Activated B cell treated with CpG ODN at 0.5 μM for 24 hours (primary cell): Measurements from ENCODE around the gene CELSR1. TPM values are rescaled to one million over a fixed set of nuclear protein-coding genes. Genes with fewer than 3 reads are reported as not detected.
A peak's percentile ranks its signal among the peaks of the same experiment; 100 is the strongest.

ENCODE experiments used
- ATAC-seq: fragments of 200-7000 bp; cut with Tn5 transposase; one replicate; pipeline ENCODE4 v1.10.0; 2021; ENCODE audit warnings: low read depth, mild to moderate bottlenecking, moderate library complexity
- CTCF ChIA-PET: fragments of 350-600 bp; sonication (Branson Sonifier 250); formaldehyde crosslinking; loops from one replicate; lab custom pipeline; 2021; ENCODE audit warnings: antibody characterized with exemption; lab: Charles Lee
- POLR2A ChIA-PET: fragments of 350-600 bp; sonication (Branson Sonifier 250); formaldehyde crosslinking; loops from one replicate; lab custom pipeline; 2021; ENCODE audit warnings: antibody characterized with exemption; lab: Charles Lee
- DNase-seq: peaks from one replicate; pipeline ENCODE4 v3.0.0; 2022
- H3K27ac Mint-ChIP-seq: one replicate; pipeline ENCODE4 v1.8.0; 2020; ENCODE audit warnings: mixed read lengths
- H3K27me3 Mint-ChIP-seq: one replicate; pipeline ENCODE4 v1.8.0; 2021; ENCODE audit warnings: mixed read lengths
- H3K36me3 Mint-ChIP-seq: one replicate; pipeline ENCODE4 v1.8.0; 2021; ENCODE audit warnings: low read depth, mixed read lengths
- H3K4me1 Mint-ChIP-seq: one replicate; pipeline ENCODE4 v1.8.0; 2021; ENCODE audit warnings: mixed read lengths
- H3K4me3 Mint-ChIP-seq: one replicate; pipeline ENCODE4 v1.8.0; 2020; ENCODE audit warnings: mild to moderate bottlenecking, mixed read lengths
- H3K9me3 Mint-ChIP-seq: one replicate; pipeline ENCODE4 v1.8.0; 2020; ENCODE audit warnings: mixed read lengths
- CTCF ChIP-seq: fragments of 200-600 bp; IDR thresholded peaks from one replicate; pipeline ENCODE4 v1.8.0; 2022; ENCODE audit warnings: antibody characterized with exemption, mild to moderate bottlenecking
- intact Hi-C: fragments of 100-400 bp; cut with micrococcal nuclease; formaldehyde crosslinking; loops from one replicate; pipeline ENCODE4 v1.15.1; 2024
- total RNA-seq: library from RNA; stranded (reverse); gene quantifications from 2 replicates; pipeline ENCODE4 v1.2.3, GENCODE V29; 2022

The CELSR1 gene
- total RNA-seq, 1 donor from 2014 or later = 12.3 TPM

- Mint-ChIP-seq H3K27ac (no peak overlapping the region), H3K4me3 (no peak overlapping the region), H3K9me3 (peaks cover 5% of the 10 kb centered on the region), H3K27me3 (no peaks in the 10 kb centered on the region), H3K36me3 (peaks cover 18% of the 10 kb centered on the region), H3K4me1 (peaks cover 21% of the 10 kb centered on the region)
- DNase-seq = no peak
- POLR2A ChIA-PET = no interaction called here
- intact Hi-C loops = no loop called here
- TF ChIP-seq CTCF = no peak
- CTCF ChIA-PET = interaction anchor here (1.0 kb wide), 1 partner anchor 53 kb away, joined by 3 read pairs; no protein-coding TSS in a partner anchor
- peak; percentile 82 for ATAC-seq
These were observed 116.2 kb downstream of the CELSR1 start for GRCh38 chr22:46421267-46421666.

GRCh38 chr22:46419754-46420571, 117.5 kb downstream of the CELSR1 start:
- H3K27ac Mint-ChIP-seq = no peak overlapping the region
- H3K4me3 Mint-ChIP-seq = no peak overlapping the region
- no peaks in the 10 kb centered on the region for H3K9me3 Mint-ChIP-seq
- ChIA-PET CTCF (no interaction called here), POLR2A (no interaction called here)
- H3K36me3 Mint-ChIP-seq = peaks cover 10% of the 10 kb centered on the region
- ATAC-seq (no peak), DNase-seq (no peak)
- TF ChIP-seq CTCF = no peak
- no peaks in the 10 kb centered on the region for H3K27me3 Mint-ChIP-seq
- intact Hi-C loops = no loop called here
- H3K4me1 Mint-ChIP-seq = peaks cover 12% of the 10 kb centered on the region

GRCh38 chr22:46418827-46419226, 118.6 kb downstream of the CELSR1 start:
- no peak overlapping the region for H3K4me3 Mint-ChIP-seq
- ATAC-seq = no peak
- H3K4me1 Mint-ChIP-seq = peaks cover 8% of the 10 kb centered on the region
- ChIA-PET POLR2A (no interaction called here), CTCF (no interaction called here)
- no peak for TF ChIP-seq CTCF
- DNase-seq = no peak
- intact Hi-C loops = no loop called here
- no peaks in the 10 kb centered on the region for H3K9me3 Mint-ChIP-seq
- H3K27me3 Mint-ChIP-seq = no peaks in the 10 kb centered on the region
- H3K27ac Mint-ChIP-seq = no peak overlapping the region
- peaks cover 9% of the 10 kb centered on the region for H3K36me3 Mint-ChIP-seq

- no peak for ATAC-seq
- POLR2A ChIA-PET = no interaction called here
- CTCF ChIA-PET = no interaction called here
These were observed 119.7 kb downstream of the CELSR1 start for GRCh38 chr22:46417769-46418168.

More at GRCh38 chr22:46417769-46418168, 119.7 kb downstream of the CELSR1 start:
- no peaks in the 10 kb centered on the region for H3K9me3 Mint-ChIP-seq
- no peak for TF ChIP-seq CTCF
- peaks cover 4% of the 10 kb centered on the region for H3K4me1 Mint-ChIP-seq
- no peaks in the 10 kb centered on the region for H3K27me3 Mint-ChIP-seq
- no peak for DNase-seq
- H3K36me3 Mint-ChIP-seq = peaks cover 9% of the 10 kb centered on the region
- no peak overlapping the region for H3K27ac Mint-ChIP-seq
- H3K4me3 Mint-ChIP-seq = no peak overlapping the region
- intact Hi-C loops = no loop called here
